Glutamatergic neuron (in vitro differentiated cells): Measurements from ENCODE around the gene RBP5. TPM values are rescaled to one million over a fixed set of nuclear protein-coding genes. Genes with fewer than 3 reads are reported as not detected.

Experiments used
- DNase-seq: peaks from one replicate; pipeline ENCODE4 v3.0.0; 2022
- H3K27ac Mint-ChIP-seq: one replicate; pipeline ENCODE4 v1.8.0; 2020; ENCODE audit warnings: mild to moderate bottlenecking, mixed read lengths, inconsistent platforms; ENCODE audit not compliant: unreplicated experiment
- H3K27me3 Mint-ChIP-seq: one replicate; pipeline ENCODE4 v1.8.0; 2020; ENCODE audit warnings: mild to moderate bottlenecking, moderate library complexity, mixed read lengths, inconsistent platforms; ENCODE audit not compliant: unreplicated experiment
- H3K36me3 Mint-ChIP-seq: one replicate; pipeline ENCODE4 v1.8.0; 2020; ENCODE audit warnings: mild to moderate bottlenecking, mixed read lengths, inconsistent platforms; ENCODE audit not compliant: unreplicated experiment
- H3K4me1 Mint-ChIP-seq: one replicate; pipeline ENCODE4 v1.8.0; 2020; ENCODE audit warnings: mild to moderate bottlenecking, low read depth, mixed read lengths, inconsistent platforms; ENCODE audit not compliant: unreplicated experiment
- H3K4me3 Mint-ChIP-seq: one replicate; pipeline ENCODE4 v1.8.0; 2020; ENCODE audit warnings: mild to moderate bottlenecking, mixed read lengths, inconsistent platforms; ENCODE audit not compliant: unreplicated experiment
- H3K9me3 Mint-ChIP-seq: one replicate; pipeline ENCODE4 v1.8.0; 2020; ENCODE audit warnings: mild to moderate bottlenecking, moderate library complexity, mixed read lengths, inconsistent platforms; ENCODE audit not compliant: unreplicated experiment
- total RNA-seq: library from RNA; stranded (reverse); fragmentation: NEBNext Ultra II Directional; extraction: Animal tissue kit (Norgen Biotek cat#: 25700); gene quantifications from one replicate; pipeline ENCODE4 v1.2.1, GENCODE V29; 2021; ENCODE audit not compliant: unreplicated experiment
- TF ChIP-seq, protein P1 (sequence below): fragments of 200-600 bp; sonication (generic); IDR thresholded peaks from one replicate; pipeline ENCODE4 v1.5.0; 2021; ENCODE audit not compliant: partially characterized antibody, unreplicated experiment

Gene RBP5
- total RNA-seq, 1 donor from 2014 or later = 1.2 TPM

DNA sequence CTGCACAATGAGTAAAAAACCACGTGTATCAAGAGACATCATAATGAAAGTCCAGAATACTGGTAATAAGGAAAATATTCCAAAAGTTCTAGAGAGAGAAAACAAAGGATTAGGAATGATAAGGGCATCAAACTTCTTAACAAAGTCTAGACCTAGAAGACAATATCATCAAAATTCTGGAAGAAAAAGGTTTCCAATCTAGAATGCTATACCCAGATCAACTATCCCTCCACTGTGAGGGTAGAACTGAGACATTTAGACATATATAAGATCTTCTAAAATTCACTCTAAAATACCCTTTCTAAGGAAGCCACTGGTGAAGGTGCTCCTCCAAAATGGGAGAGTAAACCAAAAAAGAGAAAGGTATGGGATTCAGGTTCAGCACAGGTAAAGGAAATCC is 22.6 kb downstream of the RBP5 start:
- peaks cover 11% of the 10 kb centered on the region for H3K9me3 Mint-ChIP-seq
- TF ChIP-seq, protein P1, sequence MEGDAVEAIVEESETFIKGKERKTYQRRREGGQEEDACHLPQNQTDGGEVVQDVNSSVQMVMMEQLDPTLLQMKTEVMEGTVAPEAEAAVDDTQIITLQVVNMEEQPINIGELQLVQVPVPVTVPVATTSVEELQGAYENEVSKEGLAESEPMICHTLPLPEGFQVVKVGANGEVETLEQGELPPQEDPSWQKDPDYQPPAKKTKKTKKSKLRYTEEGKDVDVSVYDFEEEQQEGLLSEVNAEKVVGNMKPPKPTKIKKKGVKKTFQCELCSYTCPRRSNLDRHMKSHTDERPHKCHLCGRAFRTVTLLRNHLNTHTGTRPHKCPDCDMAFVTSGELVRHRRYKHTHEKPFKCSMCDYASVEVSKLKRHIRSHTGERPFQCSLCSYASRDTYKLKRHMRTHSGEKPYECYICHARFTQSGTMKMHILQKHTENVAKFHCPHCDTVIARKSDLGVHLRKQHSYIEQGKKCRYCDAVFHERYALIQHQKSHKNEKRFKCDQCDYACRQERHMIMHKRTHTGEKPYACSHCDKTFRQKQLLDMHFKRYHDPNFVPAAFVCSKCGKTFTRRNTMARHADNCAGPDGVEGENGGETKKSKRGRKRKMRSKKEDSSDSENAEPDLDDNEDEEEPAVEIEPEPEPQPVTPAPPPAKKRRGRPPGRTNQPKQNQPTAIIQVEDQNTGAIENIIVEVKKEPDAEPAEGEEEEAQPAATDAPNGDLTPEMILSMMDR = no peak
- no peak for DNase-seq
- no peak overlapping the region for H3K27ac Mint-ChIP-seq
- H3K36me3 Mint-ChIP-seq = peaks cover 6% of the 10 kb centered on the region
- H3K4me1 Mint-ChIP-seq = no peaks in the 10 kb centered on the region
- no peak overlapping the region for H3K4me3 Mint-ChIP-seq
- H3K27me3 Mint-ChIP-seq = peaks cover 2% of the 10 kb centered on the region

DNA sequence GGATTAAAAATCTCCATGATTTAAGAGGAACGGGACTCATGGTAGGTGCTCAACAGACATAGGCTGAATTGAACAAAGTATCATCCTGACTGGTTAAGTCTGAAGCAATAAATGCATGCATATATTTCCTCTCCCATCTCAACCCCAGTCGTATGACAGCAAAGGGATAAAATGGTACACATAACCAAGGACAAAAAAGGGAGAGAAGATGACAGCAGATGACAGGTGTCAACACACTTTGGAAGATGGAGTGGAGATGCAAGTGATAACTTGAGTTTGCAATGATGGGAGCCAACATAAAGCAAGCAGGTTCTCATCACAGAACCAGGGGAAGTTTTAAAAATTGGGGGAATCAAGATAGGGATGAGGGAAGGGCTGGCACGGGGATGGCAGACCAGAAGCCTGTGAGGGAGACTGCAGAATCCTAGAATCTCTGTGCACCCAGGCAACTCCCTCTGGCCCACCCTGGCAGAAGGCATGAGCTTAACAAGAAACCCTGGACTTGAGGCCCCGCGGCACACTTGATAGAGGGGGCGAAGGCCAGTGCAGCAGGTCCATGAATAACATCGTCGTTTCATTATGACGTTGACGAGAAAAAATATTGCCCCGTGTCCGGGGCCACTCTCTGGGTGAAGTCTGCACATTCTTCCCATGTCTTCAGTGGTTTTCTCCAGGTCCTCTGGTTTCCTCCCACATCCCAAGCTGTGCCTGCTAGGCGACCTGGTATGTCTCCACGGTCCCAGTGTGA is 24.7 kb downstream of the RBP5 start:
- TF ChIP-seq, protein P1 = no peak
- no peak for DNase-seq
- peaks cover 6% of the 10 kb centered on the region for H3K36me3 Mint-ChIP-seq
- no peaks in the 10 kb centered on the region for H3K4me1 Mint-ChIP-seq
- H3K9me3 Mint-ChIP-seq = peaks cover 5% of the 10 kb centered on the region
- H3K27ac Mint-ChIP-seq = no peak overlapping the region
- H3K27me3 Mint-ChIP-seq = no peaks in the 10 kb centered on the region
- H3K4me3 Mint-ChIP-seq = no peak overlapping the region

DNA sequence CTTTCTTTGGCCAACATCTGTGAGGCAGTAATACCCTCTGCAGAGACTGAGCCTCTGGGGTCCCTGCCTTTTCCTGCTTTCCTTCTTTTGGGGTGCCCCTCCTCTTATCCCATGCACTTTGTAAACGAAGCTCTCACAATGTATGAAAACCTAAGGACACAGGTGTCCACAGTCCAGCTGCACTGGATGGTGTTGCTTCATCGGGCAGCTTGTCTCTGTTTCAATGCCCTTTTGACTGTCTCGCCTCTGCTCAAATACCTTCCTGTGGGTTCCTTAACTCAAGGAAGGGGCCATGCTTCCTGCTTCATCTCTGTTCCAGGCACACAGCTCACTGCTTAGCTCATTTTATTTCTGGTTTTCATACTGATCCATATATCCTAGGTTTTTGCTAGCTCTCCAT is 26.1 kb downstream of the RBP5 start:
- H3K4me3 Mint-ChIP-seq = no peak overlapping the region
- no peak for DNase-seq
- no peaks in the 10 kb centered on the region for H3K4me1 Mint-ChIP-seq
- peaks cover 6% of the 10 kb centered on the region for H3K36me3 Mint-ChIP-seq
- H3K9me3 Mint-ChIP-seq = peaks cover 4% of the 10 kb centered on the region
- H3K27ac Mint-ChIP-seq = no peak overlapping the region
- H3K27me3 Mint-ChIP-seq = no peaks in the 10 kb centered on the region
- TF ChIP-seq, protein P1 = no peak

DNA sequence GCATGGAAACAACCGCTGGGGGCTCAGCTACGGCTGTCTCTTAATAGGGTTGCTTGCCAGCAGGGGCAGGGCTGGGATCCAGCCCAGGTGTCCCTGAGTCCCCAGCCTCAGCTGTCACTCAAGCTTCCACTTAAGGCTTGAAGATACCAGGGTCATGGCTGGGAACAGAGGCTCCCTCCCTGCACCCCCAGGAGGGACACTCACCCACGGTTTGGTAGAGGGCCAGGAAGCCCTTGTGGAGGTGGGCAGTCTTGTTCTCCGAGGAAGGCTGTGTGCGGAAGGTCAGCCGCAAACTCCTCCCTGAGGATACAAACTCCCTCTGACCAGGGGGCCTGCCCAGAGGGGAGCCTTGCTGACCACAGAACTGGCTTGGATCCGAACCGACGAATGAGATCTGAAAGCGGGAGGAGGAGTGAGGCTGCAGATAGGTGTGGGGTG is 27.0 kb downstream of the RBP5 start:
- Mint-ChIP-seq H3K4me1 (no peaks in the 10 kb centered on the region), H3K9me3 (peaks cover 4% of the 10 kb centered on the region)
- DNase-seq = no peak

More for the DNA sequence above, 27.0 kb downstream of the RBP5 start:
- TF ChIP-seq, protein P1 = no peak
- Mint-ChIP-seq H3K36me3 (peaks cover 6% of the 10 kb centered on the region), H3K4me3 (no peak overlapping the region), H3K27ac (no peak overlapping the region), H3K27me3 (no peaks in the 10 kb centered on the region)
